Fibroblast of the aortic adventitia (primary cell): ENCODE data around the gene CALM1. TPM values are rescaled to one million over a fixed set of nuclear protein-coding genes. Genes with fewer than 3 reads are reported as not detected.

Source experiments
- DNase-seq: peaks from one replicate; pipeline ENCODE4 v3.0.0-alpha.2; 2010; ENCODE audit warnings: low read depth
- H3K4me3 ChIP-seq: 2 replicates; pipeline ENCODE4 v1.5.1; 2011; ENCODE audit warnings: low read depth, mild to moderate bottlenecking, control low read depth, low read length, moderate library complexity
- CTCF ChIP-seq: IDR thresholded peaks from 2 replicates; pipeline ENCODE4 v1.5.1; 2011; ENCODE audit warnings: mild to moderate bottlenecking, low read length, control low read depth, inconsistent platforms; ENCODE audit not compliant: insufficient read depth
- total RNA-seq: library from RNA; depleted of rRNA; stranded (reverse); fragments of >200 nt; gene quantifications from 2 replicates; pipeline ENCODE4 v1.2.3, GENCODE V29; 2012; ENCODE audit warnings: low replicate concordance

The CALM1 gene
- total RNA-seq, 1 donor, result 589 TPM

- TF ChIP-seq CTCF, result peak; percentile 99
- peak; percentile 93 for DNase-seq
- peak overlapping the region; percentile 97 for H3K4me3 ChIP-seq
These were observed 3.0 kb downstream of the CALM1 start for GRCh38 chr14:90399541-90400444.

- no peak for TF ChIP-seq CTCF
- no peak for DNase-seq
- H3K4me3 ChIP-seq, result no peak overlapping the region
These were observed 4.2 kb downstream of the CALM1 start for GRCh38 chr14:90400904-90401561.

- TF ChIP-seq CTCF, result no peak
- DNase-seq, result no peak
- no peak overlapping the region for H3K4me3 ChIP-seq
These were observed 5.2 kb downstream of the CALM1 start for GRCh38 chr14:90402016-90402415.

GRCh38 chr14:90403065-90403464 lies 6.2 kb downstream of the CALM1 start:
- H3K4me3 ChIP-seq, result no peak overlapping the region
- no peak for DNase-seq
- no peak for TF ChIP-seq CTCF

GRCh38 chr14:90405101-90405500 lies 8.3 kb downstream of the CALM1 start:
- DNase-seq, result no peak
- no peak for TF ChIP-seq CTCF

GRCh38 chr14:90405755-90406154 lies 8.9 kb downstream of the CALM1 start:
- no peak overlapping the region for H3K4me3 ChIP-seq
- no peak for TF ChIP-seq CTCF
- no peak for DNase-seq

More at GRCh38 chr14:90405101-90405500, 8.3 kb downstream of the CALM1 start:
- no peak overlapping the region for H3K4me3 ChIP-seq
